CD4-positive, alpha-beta memory T cell (primary cell): ENCODE measurements around the gene SNPH. TPM values are rescaled to one million over a fixed set of nuclear protein-coding genes. Genes with fewer than 3 reads are reported as not detected.

Experiments used
- CTCF ChIA-PET: fragments of 350-600 bp; sonication (Branson Sonifier 250); formaldehyde crosslinking; loops from one replicate; lab custom pipeline; 2021; ENCODE audit warnings: inconsistent platforms; ENCODE audit not compliant: partially characterized antibody; lab: Charles Lee
- POLR2A ChIA-PET: fragments of 350-600 bp; sonication (Branson Sonifier 250); formaldehyde crosslinking; loops from one replicate; lab custom pipeline; 2021; ENCODE audit not compliant: partially characterized antibody; lab: Charles Lee
- DNase-seq, 5 donors: peaks; one replicate each; pipeline versions ENCODE4 v3.0.0 to v3.0.0-alpha.2; 2020 to 2022; ENCODE audit warnings: mixed read lengths in 1 of 5
- H3K27ac ChIP-seq: one replicate; pipeline ENCODE4 v1.7.0; 2013; ENCODE audit warnings: low read depth, low read length
- H3K27me3 ChIP-seq: 2 replicates; pipeline ENCODE4 v1.7.0; 2013; ENCODE audit warnings: mild to moderate bottlenecking, low read length, moderate library complexity; ENCODE audit not compliant: insufficient read depth
- H3K36me3 ChIP-seq: 2 replicates; pipeline ENCODE4 v1.7.0; 2013; ENCODE audit warnings: mild to moderate bottlenecking, low read length, moderate library complexity; ENCODE audit not compliant: insufficient read depth
- H3K4me1 ChIP-seq: 2 replicates; pipeline ENCODE4 v1.7.0; 2013; ENCODE audit warnings: mild to moderate bottlenecking, low read length, moderate library complexity; ENCODE audit not compliant: insufficient read depth
- H3K4me3 ChIP-seq, 2 donors: one replicate each; pipeline ENCODE4 v1.7.0; 2013; ENCODE audit warnings: low read length in 2 of 2, mild to moderate bottlenecking in 1 of 2
- H3K9me3 ChIP-seq, 2 donors: one replicate each; pipeline ENCODE4 v1.7.0; 2013; ENCODE audit warnings: low read length in 2 of 2, control low read depth in 1 of 2; ENCODE audit not compliant: control insufficient read depth in 1 of 2
- H3K27ac Mint-ChIP-seq, 7 donors: one replicate each; pipeline ENCODE4 v1.8.0; 2020 to 2021; ENCODE audit warnings: mixed read lengths in 7 of 7, mild to moderate bottlenecking in 6 of 7, inconsistent platforms in 3 of 7, moderate library complexity in 3 of 7
- H3K27me3 Mint-ChIP-seq, 2 donors: one replicate each; pipeline ENCODE4 v1.8.0; 2020 to 2021; ENCODE audit warnings: mixed read lengths in 2 of 2
- H3K36me3 Mint-ChIP-seq, 2 donors: one replicate each; pipeline ENCODE4 v1.8.0; 2020 to 2021; ENCODE audit warnings: mixed read lengths in 2 of 2, inconsistent platforms in 1 of 2, mild to moderate bottlenecking in 1 of 2
- H3K4me1 Mint-ChIP-seq, 4 donors: one replicate each; pipeline ENCODE4 v1.8.0; 2020 to 2021; ENCODE audit warnings: mixed read lengths in 4 of 4, mild to moderate bottlenecking in 1 of 4
- H3K4me3 Mint-ChIP-seq, 8 donors: one replicate each; pipeline ENCODE4 v1.8.0; 2020 to 2021; ENCODE audit warnings: mixed read lengths in 8 of 8, mild to moderate bottlenecking in 7 of 8, moderate library complexity in 6 of 8, inconsistent platforms in 3 of 8
- H3K9me3 Mint-ChIP-seq, 8 donors: one replicate each; pipeline ENCODE4 v1.8.0; 2020 to 2021; ENCODE audit warnings: mixed read lengths in 8 of 8, mild to moderate bottlenecking in 5 of 8, inconsistent platforms in 3 of 8, moderate library complexity in 1 of 8
- intact Hi-C: fragments of 100-400 bp; cut with micrococcal nuclease; formaldehyde crosslinking; loops from one replicate; pipeline ENCODE4 v1.15.1; 2023
- polyA plus RNA-seq, 2 donors: library from polyadenylated mRNA; unstranded; fragments of 300-500 nt; fragmentation: Illumina TruSeq; gene quantifications; one replicate each; pipeline ENCODE4 v1.2.3, GENCODE V29; 2021
- total RNA-seq, 2 experiments: library from RNA; stranded (reverse); gene quantifications; one replicate each; pipeline ENCODE4 v1.2.3, GENCODE V29; 2021

SNPH gene
- total and polyA plus RNA-seq, 4 experiments from 2014 or later, result 2.5 to 15.9 (median 10.4) TPM

DNA sequence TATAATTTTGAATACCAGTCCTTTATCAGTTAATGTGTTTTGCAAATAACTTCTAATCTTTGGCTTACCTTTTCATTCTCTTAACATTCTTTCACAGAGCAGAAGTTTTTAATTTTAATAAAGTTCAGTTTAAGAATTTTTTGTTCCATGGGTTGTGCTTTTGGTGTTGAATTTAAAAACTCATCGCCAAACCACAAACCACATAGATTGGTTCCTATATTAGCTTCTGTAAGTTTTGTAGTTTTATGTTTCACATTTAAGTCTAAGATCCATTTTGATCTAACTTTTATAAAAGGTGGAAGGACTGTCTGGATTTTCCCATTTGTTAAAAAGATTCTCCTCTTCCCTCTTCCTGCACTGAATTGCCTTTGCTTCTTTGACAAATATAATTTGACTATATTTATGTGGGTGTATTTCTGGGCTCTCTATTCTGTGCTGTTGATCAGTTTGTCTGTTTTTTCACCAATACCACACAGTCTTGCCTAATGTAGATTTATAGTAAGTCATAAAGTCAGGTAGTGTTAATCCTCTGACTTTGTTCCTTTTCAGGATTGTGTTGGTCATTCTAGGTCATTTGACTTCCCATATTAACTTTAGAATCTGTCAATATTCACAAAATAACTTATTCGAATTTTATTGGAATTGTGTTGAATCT is 80.3 kb downstream of the SNPH start:
- Histone ChIP-seq H3K27ac (no peak overlapping the region), H3K9me3 (no peaks in the 10 kb centered on the region), H3K4me1 (peaks cover 11% of the 10 kb centered on the region), H3K36me3 (no peaks in the 10 kb centered on the region), H3K27me3 (no peaks in the 10 kb centered on the region), H3K4me3 (no peak overlapping the region)
- peak overlapping the region in 1 of 7 donors; percentile 61 for H3K27ac Mint-ChIP-seq
- ChIA-PET POLR2A (no interaction called here), CTCF (no interaction called here)
- intact Hi-C loops, result no loop called here
- DNase-seq, result no peak
- peaks cover 0 to 14% (median 5%) of the 10 kb centered on the region in 8 donors for H3K9me3 Mint-ChIP-seq
- peaks cover 26 to 32% of the 10 kb centered on the region in 2 donors for H3K36me3 Mint-ChIP-seq
- no peaks in the 10 kb centered on the region for H3K27me3 Mint-ChIP-seq
- H3K4me1 Mint-ChIP-seq, result peaks cover 18 to 43% (median 26%) of the 10 kb centered on the region in 4 donors
- H3K4me3 Mint-ChIP-seq, result peak overlapping the region in 2 of 8 donors; percentile 0 to 23

GRCh38 chr20:1353956-1354355 is 87.9 kb downstream of the SNPH start:
- no peak for DNase-seq
- Histone ChIP-seq H3K27me3 (no peaks in the 10 kb centered on the region), H3K4me1 (peaks cover 14% of the 10 kb centered on the region), H3K9me3 (no peaks in the 10 kb centered on the region), H3K36me3 (peaks cover 23% of the 10 kb centered on the region), H3K27ac (no peak overlapping the region), H3K4me3 (no peak overlapping the region)
- Mint-ChIP-seq H3K36me3 (peaks cover 64 to 81% of the 10 kb centered on the region in 2 donors), H3K4me1 (peaks cover 18 to 31% (median 20%) of the 10 kb centered on the region in 4 donors), H3K27ac (no peak overlapping the region), H3K4me3 (no peak overlapping the region), H3K9me3 (peaks cover 0 to 11% (median 2%) of the 10 kb centered on the region in 8 donors), H3K27me3 (no peaks in the 10 kb centered on the region)
- ChIA-PET POLR2A (no interaction called here), CTCF (interaction anchor here (1.6 kb wide), 1 partner anchor 83 kb away, joined by 4 read pairs; no protein-coding TSS in a partner anchor)
- intact Hi-C loops, result no loop called here

- ChIA-PET POLR2A (no interaction called here), CTCF (interaction anchor here (1.1 kb wide), 1 partner anchor 26 kb away, joined by 3 read pairs; no protein-coding TSS in a partner anchor)
- Mint-ChIP-seq H3K27me3 (no peaks in the 10 kb centered on the region), H3K4me3 (peak overlapping the region in 7 of 8 donors; percentile 1 to 60 (median 39)), H3K27ac (peak overlapping the region in 4 of 7 donors; percentile 30 to 61 (median 42)), H3K4me1 (peaks cover 28 to 45% (median 38%) of the 10 kb centered on the region in 4 donors), H3K36me3 (peaks cover 66 to 70% of the 10 kb centered on the region in 2 donors), H3K9me3 (peaks cover 0 to 11% (median 0%) of the 10 kb centered on the region in 8 donors)
- Histone ChIP-seq H3K36me3 (peaks cover 20% of the 10 kb centered on the region), H3K27ac (no peak overlapping the region), H3K4me3 (no peak overlapping the region), H3K4me1 (peaks cover 24% of the 10 kb centered on the region), H3K27me3 (no peaks in the 10 kb centered on the region), H3K9me3 (no peaks in the 10 kb centered on the region)
- intact Hi-C loops, result no loop called here
- DNase-seq, result no peak
Observed at GRCh38 chr20:1357921-1358671, 92.0 kb downstream of the SNPH start.

Other genes starting within 250 kb of the SNPH start
- 100 to 1,000 TPM; 118 to 123 TPM for gene PSMF1, start 147.7 kb upstream of the SNPH start, total RNA-seq
- gene PSMF1, start 147.7 kb upstream of the SNPH start, polyA plus RNA-seq, result 100 to 1,000 TPM; 134 to 189 TPM
- gene TMEM74B, start 81.3 kb upstream of the SNPH start, total RNA-seq, result not detected
- gene TMEM74B, start 81.3 kb upstream of the SNPH start, polyA plus RNA-seq, result not detected
- gene C20orf202, start 62.8 kb upstream of the SNPH start, total RNA-seq, result under 1 TPM in 1 of 2 experiments, not detected in 1; 0.20 TPM
- under 1 TPM in 1 of 2 donors, not detected in 1; 0.18 TPM for gene C20orf202, start 62.8 kb upstream of the SNPH start, polyA plus RNA-seq
- gene RAD21L1, start 40.2 kb upstream of the SNPH start, total RNA-seq, result under 1 TPM in 1 of 2 experiments, not detected in 1; 0.78 TPM
- gene RAD21L1, start 40.2 kb upstream of the SNPH start, polyA plus RNA-seq, result not detected
- gene SDCBP2, start 62.8 kb downstream of the SNPH start, total RNA-seq, result under 1 TPM; 0.61 to 0.94 TPM
- 1 to 10 TPM; 1.5 to 2.2 TPM for gene SDCBP2, start 62.8 kb downstream of the SNPH start, polyA plus RNA-seq
- gene FKBP1A, start 126.8 kb downstream of the SNPH start, total RNA-seq, result 10 to 100 TPM; 77.8 to 86.4 TPM
- gene FKBP1A, start 126.8 kb downstream of the SNPH start, polyA plus RNA-seq, result 10 to 100 TPM; 47.0 to 62.2 TPM
- 10 to 100 TPM; 57.5 to 65.8 TPM for gene NSFL1C, start 200.6 kb downstream of the SNPH start, total RNA-seq
- gene NSFL1C, start 200.6 kb downstream of the SNPH start, polyA plus RNA-seq, result 100 to 1,000 TPM in 1 of 2 donors, 10 to 100 TPM in 1; 77.3 to 105 TPM
- not detected for gene SIRPB2, start 225.1 kb downstream of the SNPH start, total RNA-seq
- not detected for gene SIRPB2, start 225.1 kb downstream of the SNPH start, polyA plus RNA-seq